ENCODE results near the gene NKAPL.
"Not testable (repeated sequence)": the region's sequence is repeated elsewhere in the genome, so short reads cannot be mapped to it uniquely, and the experiment has no call there.

The NKAPL gene

DNA sequence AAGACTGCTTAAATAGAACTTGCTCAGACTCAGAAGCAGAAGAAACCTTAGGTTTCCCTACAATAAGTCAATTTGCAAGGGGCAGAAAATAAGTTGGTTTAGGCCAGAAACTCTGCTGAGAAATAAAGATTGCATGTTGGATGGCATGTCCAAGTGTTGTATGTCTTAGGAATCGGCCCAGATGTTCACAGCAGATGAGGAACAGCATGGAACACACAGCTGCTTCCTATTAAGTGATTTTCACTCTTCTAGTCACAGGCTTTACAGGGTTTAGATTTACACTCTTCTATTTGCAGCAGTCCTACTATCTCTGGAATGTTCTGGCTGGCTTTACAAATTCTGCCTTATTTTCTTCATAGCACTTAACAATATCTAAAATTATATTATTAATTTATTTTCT is 10.2 kb upstream of the NKAPL start:
- no peak for FAIRE-seq

DNA sequence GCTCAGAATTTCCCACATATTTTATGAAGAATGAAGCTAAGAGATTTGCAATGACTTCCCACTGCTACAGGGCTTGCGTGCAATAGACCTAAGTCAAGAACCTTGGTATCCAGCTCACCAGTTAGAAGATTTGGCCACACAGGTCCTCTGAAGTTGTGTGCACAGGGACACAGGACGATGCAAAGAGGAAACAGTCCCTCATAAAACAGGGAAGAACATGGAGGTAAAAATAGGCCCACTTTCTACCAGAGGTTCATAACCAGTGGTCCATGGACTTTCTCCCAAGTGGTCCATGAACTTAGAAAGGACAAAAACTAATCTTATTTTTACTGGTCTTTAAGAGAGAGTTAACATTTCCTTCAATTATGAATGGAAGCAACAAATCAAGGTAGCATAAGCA is 8.3 kb upstream of the NKAPL start:
- FAIRE-seq, result no peak

DNA sequence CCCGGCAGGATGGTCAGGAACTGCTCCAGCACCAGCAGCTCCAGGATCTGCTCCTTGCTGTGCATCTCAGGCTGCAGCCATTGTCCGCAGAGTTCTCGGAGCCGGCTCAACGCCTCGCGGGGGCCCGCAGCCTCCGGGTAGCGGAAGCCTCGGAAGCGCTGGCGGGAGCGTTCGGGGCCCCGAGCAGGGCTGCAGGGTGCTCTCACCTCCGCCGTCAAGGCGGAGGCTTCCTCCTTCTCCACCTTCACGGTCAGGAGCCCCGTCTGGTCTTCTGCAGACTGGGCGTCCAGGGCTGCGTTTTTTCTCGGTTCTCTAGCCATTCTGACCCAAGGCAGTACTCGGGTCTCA is 7.5 kb upstream of the NKAPL start:
- no peak for FAIRE-seq

DNA sequence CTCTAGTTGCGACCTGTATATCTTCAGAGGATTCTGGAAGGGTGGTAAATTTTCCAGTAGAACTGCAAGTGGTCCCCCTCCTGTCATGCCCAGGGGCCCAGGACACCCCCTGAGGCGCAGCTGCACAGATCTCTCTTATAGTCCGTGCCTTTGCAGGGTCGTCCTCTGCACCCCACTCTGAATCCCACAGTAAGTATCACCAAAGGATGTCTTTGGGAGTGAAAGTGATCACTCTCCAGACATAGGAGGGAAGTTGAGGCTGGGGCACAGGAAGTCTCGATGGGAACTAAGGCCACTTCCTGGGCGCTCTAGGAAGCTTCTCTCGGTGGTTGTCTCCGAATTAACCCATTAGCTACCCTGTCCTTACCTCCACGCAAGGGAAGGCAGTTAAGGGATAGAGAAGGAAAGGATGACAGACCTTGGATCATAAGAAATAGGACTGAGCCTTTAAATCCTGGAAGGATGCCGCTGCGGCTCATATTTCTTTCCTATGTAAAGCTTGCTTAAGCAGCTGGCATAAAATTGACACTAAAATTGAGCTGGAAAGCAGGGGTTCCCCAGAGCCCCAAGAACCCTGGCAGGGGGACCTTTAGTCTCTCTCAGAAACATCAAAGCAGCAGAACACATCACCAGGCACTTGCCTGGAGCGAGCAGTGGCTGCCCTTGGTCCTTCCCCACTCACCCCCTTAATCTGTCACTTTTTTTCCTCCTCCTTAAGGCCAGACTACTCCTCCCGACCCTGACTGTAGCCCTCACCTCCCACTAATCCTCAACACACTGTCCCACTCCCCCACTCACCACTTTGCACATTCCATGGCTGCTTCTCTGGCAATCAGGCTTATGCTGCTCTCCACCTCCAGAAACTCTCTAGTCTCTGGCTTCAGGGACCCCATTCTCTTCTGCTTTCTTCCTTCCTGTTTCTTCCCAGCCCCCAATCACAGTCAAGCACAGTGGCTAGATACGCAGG is 6.8 kb upstream of the NKAPL start, which contains the start of gene ZKSCAN4:
Gene ZKSCAN4 (minus strand): TSS at position 261 of the 967 bp plus-strand sequence. CDS start 289 bp downstream, outside the sequence.
- peak; percentile 34 for FAIRE-seq

DNA sequence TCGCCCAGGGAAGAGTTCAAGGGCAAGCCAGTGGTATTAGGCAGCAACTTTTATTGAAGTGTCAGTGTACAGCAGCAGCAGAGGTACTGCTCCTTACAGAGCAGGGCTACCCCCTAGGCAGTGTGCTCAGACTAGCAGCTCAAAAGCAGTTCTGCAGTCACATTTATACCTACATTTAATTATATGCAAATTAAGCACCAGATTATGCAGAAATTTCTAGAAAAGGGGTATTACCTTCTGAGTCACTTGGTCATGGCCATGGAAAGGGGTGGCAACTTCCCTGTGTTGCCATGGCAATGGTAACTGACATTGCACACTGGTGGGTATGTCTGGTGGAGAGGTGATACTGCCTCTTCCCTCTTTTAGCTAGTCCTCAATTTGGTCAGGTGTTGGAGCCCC is 5.0 kb upstream of the NKAPL start:
- no peak for FAIRE-seq

- FAIRE-seq, result no peak
Observed at GRCh38 chr6:28257042-28257441, 2.1 kb upstream of the NKAPL start.

- FAIRE-seq, result no peak
Observed at GRCh38 chr6:28263922-28264321, 4.8 kb downstream of the NKAPL start.

DNA sequence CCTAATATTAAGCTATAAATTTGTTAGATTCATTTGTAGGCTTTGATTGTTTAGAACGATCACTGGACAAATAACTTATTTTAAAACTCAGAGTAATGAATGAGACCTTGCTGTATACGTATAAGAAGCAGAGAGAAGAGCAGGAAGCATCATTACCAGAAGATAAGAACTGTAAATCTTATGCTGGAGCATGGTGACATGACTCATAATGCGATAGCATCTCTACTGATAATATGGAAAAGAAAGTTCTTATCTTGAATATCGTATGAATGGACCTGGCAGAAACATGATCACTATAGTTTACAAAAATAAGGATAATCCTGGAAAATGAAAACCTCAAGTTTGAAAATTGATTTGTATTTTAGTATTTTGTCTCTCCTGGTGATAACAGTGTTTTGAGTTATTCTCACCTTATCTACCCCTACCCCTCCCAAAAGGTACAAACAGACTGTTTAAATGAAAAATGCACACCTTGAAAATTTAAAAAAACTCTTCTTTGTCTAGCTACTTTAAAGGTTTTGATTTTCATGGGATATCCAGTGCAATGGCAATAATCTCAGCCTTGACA is 5.8 kb downstream of the NKAPL start:
- no peak for FAIRE-seq

DNA sequence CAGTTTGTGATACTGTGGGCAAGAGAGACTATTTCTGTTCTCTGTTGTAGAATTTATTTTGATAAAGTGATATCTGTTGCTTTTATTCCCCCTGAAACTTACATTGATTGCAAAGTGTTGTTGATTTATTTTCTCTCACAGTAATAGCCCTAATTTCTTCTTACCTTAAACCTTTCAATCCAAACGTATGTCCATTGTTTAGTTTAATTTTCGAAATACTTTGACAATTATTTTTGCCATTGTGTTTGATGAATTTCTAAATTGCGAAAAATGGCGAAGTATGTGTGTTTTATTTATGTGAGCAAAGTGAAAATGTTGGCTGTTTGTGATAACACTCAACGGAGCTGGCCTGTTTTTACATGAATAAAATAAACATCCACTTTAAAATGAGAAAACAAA is 7.5 kb downstream of the NKAPL start:
- FAIRE-seq, result no peak

DNA sequence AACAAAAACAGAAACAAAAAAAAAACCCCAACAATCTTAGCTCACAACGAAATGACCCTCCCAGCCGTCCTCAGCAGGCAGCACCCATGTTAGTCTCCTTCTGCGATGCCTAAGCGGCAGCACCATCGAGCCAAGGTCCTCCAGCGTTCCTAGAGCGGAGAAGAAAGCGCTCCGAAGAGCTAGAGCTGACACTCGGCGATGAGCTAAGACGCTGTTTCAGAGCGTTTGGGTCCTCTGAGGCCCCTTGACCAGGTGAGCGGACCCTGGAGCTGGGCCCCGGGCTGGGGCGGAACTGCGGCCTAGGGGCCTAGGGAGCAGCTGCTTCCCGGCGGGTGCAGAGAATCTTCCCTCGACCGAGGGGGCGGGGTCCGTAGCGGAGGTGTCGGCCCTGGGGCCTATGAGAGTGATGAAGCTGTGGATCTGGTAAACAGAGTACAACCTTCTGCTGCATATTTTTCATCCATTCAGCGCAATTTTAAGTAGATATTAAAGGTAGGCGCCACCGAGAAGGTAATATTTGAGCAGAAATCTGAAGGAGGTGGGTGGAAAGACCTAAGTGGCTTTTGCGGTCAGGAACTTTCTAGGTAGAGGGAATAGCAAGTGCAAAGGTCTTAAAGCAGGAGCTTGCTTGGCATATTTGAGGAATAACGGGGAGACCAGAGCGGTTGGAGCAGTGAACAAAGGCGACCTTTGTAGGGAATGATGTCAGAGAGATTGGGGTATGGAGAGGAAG is 8.0 kb downstream of the NKAPL start, which contains the start of gene ZSCAN26:
Gene ZSCAN26 (plus strand): TSS at position 182 of the 733 bp plus-strand sequence. CDS start 4,777 bp downstream, outside the sequence.
- FAIRE-seq, result no peak

GRCh38 chr6:28267695-28268059 is 8.6 kb downstream of the NKAPL start:
- FAIRE-seq, result no peak

DNA sequence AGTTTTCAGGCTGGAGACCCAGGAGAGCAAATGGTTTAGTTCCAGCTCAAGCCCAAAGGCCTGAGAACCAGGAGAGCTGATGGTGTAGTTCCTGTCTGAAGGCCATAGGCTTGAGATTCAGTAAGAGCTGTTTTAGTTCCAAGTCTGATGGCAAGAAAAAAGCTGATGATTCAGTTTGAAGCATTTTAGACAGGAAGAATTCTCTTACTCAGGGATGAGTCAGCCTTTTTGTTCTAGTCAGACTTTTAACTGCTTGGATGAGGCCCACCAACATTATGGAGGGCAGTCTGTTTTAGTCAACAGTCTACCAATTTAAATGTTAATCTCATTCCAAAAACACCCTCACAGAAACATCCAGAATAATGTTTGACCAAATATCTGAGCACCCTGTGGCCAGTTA is 10.4 kb downstream of the NKAPL start:
- no peak for FAIRE-seq

DNA sequence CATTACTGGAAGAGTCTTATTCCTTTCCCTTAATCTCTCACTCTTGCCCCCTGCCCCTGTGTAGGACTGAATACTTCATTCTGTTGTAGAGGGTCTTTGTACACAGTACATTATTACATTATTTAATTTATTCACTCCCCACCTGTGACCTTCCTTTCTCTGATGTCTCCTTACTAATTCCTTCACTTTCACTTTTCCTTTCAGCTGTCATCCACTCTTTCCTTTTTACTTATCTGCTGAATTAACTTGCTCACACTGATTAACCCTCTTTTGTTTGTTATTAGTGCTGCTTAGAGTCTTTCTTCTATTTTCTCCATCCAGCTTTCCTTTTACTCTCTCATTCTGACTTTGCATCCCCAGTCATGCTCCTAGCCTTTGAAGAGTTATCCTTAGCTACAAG is 15.8 kb downstream of the NKAPL start:
- FAIRE-seq, result no peak

DNA sequence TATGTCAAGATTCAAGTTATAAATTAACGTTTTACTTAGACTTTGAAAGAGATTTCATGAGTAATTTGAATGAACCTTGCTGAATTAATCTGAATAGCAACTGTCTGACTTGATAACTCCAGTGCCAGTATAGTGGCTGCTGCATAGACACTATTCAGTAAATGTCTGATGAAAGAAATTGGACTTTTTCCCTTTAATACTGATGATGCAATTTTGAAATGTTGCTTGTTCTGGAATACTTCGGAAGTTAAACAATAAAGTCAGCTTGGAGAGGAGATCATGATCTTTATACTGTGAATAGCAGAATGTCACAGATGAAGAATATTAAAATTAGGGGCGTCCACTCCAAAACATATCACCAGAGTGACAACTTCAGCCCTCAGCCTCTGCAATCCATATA is 18.6 kb downstream of the NKAPL start:
- no peak for FAIRE-seq

GRCh38 chr6:28280595-28281287 is 21.6 kb downstream of the NKAPL start:
- no peak for FAIRE-seq

DNA sequence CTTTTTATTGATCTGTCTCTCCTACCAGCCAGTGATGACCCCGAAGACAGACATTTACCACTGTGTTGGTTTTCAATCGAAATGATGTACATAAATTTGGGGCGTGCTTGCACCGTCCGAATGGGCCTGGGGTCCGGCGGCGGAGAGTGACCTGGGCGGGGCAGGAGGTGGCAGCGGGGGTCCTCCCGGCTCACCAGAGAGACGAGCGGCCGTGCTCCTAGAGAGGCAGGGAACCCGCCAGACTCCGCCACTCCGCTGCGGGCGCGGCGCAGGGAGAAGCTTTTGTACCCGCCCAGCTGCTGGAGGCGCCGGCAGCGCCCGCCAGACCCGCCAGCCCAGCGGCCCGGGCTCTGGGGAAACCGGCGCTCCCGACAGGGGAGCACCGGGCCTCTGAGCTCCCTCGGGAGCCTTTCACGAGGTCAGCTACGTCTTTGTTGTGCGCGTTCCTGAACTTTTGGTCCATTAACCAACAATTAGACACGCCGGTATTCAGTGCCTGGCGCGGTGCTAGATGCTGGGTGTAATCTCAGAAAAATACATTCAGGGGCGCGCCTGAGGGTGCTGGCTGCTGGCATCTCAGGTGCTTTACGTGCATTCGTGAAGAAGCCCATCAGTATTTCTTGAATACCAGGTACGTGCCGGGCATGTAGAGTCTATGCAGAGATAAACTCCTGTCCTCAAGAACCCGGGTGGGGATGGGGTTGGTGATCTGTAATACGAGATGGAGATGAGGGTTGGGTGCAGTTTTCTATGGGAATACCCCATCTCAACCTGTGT is 22.4 kb downstream of the NKAPL start, which contains the start of gene PGBD1:
Gene PGBD1 (plus strand): TSS at position 285 of the 777 bp plus-strand sequence. CDS start 2,242 bp downstream, outside the sequence.
- FAIRE-seq, result no peak

GRCh38 chr6:28282926-28283325 is 23.8 kb downstream of the NKAPL start:
- no peak for FAIRE-seq

- no peak for FAIRE-seq
Observed at GRCh38 chr6:28291573-28291972, 32.5 kb downstream of the NKAPL start.

- FAIRE-seq, result no peak
Observed at GRCh38 chr6:28295326-28295725, 36.2 kb downstream of the NKAPL start.

GRCh38 chr6:28296520-28297060 is 37.5 kb downstream of the NKAPL start:
- FAIRE-seq, result no peak

DNA sequence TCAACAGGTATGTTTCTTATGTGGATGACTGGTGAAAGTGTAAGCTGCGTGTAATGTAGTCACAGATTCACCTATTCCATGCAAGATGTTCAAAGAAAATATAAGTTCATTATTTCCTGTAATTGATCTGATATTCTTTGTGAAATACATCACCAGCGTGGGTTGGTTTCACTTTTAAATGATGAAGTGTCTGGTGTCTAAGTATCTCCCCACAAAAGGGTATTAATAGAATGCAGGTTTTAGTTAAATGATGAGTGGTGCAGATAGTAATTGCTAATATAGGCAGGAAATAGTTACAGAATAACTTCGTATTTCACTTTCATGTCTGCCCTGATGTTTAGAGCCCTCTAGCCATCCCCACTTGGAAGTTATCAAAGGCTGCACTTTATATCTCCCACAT is 44.5 kb downstream of the NKAPL start:
- no peak for FAIRE-seq

DNA sequence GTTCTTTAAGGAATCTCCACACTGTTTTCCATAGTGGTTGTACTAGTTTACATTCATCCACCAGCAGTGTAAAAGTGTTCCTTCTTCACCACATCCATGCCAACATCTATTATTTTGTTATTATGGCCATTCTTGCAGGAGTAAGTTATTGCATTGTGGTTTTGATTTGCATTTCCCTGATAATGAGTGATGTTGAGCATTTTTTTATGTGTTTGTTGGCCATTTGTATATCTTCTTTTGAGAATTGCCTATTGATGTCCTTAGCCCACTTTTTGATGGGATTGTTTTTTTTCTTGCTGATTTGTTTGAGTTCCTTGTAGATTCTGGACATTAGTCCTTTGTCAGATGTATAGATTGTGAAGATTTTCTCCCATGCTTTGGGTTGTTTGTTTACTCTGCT is 47.3 kb downstream of the NKAPL start:
- FAIRE-seq, result not testable (repeated sequence)

Data from TTC549 (cell line).